ENCODE measurements around the gene LRRC8E.

Gene LRRC8E

DNA sequence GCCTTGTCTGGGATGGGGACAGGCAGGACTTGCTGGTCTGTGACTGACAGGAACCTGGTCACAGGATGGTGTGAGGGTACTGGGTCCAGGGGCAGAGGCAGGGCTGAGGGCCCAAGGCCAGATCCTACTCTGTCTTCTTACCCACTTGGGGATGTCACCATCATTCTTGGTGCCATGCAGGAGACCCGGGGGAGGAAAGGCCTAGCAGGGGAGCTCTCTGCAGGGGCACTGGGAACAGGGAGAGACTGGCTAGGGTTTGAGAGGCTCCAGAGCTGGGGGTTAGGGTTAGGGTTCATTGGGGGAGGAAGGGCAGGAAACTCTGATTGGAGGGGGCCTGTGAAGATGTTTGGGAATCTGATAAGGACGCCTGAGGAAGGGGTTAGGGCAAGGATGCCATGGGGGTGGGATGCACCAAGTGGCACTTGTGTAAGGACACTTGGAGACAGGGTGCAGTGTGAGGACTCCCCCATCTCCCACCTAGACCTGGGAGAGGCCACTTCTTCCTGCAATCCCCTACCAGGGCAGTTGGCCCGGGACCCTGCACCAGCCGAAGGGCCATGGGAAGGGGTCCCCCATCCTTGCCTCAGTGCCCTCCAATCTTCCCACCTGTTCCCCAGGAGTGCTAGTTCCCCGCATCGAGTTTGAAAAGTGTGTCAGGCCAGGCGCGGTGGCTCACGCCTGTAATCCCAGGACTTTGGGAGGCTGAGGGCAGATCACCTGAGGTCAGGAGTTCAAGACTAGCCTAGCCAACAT is 21.0 kb upstream of the LRRC8E start:
- no peak for DNase-seq (ENCODE audit: low read depth in 4 of 4, low spot score in 1 of 4)

- DNase-seq (ENCODE audit: low read depth in 4 of 4, low spot score in 1 of 4), result no peak
These were observed 20.0 kb upstream of the LRRC8E start for GRCh38 chr19:7868326-7868670.

DNA sequence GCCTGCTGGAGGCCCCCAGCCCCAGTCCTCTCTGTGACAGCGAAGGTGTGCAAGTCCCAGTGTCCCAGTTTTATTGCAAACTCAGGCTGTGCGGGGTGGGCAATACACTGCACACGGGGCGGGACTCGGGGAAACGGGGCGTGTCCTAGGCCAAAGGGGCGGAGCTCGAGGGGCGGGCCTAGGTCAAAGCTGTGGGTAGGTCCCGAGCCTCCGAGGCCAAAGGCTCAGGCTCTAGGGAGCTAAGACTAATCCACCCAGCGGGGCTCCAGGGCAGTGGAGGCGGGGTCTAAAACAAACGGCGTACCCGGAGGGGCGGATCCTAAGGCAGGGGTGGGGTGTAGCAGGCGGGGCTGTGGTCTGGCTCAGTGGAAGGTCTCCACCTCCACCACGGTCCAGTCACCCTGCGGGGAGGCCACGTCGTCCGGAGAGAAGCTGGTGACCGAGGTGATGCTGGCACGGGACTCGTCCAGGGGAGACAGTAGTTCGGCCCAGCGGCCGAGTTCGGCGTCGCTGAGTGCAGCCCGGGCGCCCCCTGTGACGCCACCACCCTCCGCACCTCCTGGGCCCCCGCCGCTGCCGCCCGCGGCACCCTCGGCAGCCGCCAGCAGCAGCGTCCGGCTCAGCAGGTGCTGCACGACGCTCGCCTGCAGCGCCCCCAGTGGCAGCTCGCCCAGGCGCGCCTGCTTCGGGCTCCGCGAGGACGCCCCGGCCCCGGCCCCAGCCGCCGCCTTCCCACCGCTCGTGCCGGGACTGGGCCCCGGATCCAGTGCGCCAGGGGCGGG is 19.4 kb upstream of the LRRC8E start:
- DNase-seq (ENCODE audit: low read depth in 4 of 4, low spot score in 1 of 4), result peak; percentile 50 to 74 (median 58)

- peak; percentile 51 to 74 (median 68) for DNase-seq (ENCODE audit: low read depth in 4 of 4, low spot score in 1 of 4)
These were observed 18.8 kb upstream of the LRRC8E start for GRCh38 chr19:7869453-7869909.

- no peak for DNase-seq (ENCODE audit: low read depth in 4 of 4, low spot score in 1 of 4)
These were observed 18.3 kb upstream of the LRRC8E start for GRCh38 chr19:7869910-7870511.

DNA sequence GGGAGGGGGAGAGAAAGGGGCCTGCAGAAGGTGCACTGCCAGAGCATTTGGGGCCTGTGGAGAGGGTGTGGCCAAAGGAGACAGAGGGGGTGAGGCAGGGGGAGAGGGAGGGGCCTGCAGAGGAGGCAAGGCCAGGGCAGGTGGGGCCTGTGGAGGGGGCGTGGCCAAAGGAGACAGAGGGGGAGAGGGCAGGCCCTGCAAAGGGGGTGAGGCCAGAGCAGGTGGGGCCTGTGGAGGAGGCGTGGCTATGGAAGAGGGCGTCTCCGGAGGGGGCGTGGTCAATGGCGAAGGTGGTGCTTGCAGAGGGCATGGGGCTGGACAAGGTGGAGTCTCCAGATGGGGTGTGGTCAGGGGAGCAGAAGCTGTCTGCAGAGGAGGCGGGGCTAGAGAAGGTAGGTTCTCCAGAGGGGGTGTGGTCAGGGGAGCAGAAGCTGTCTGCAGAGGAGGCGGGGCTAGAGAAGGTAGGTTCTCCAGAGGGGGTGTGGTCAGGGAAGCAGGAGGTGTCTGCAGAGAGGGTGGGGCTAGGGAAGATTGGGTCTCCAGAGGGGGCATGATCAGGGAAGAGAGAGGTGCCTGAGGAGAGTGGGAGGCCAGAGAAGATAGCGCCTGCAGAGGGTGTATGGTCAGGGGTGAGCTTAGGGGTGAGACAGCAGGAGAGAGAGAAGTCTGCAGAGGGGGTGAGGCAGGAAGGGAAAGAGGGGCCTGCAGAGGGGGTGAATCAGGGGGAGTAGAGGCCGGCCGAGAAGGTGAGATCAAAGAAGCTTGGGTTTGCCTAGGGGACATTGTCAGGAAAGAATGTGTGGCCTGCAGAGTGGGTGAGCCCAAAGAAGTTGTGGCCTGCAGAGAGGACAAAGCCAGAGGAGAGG is 17.5 kb upstream of the LRRC8E start:
- peak in 1 of 4 experiments; percentile 46 for DNase-seq (ENCODE audit: low read depth in 4 of 4, low spot score in 1 of 4)

GRCh38 chr19:7871437-7872305 is 16.6 kb upstream of the LRRC8E start:
- DNase-seq (ENCODE audit: low read depth in 4 of 4, low spot score in 1 of 4), result peak; percentile 53 to 79 (median 64)

GRCh38 chr19:7872306-7873204 is 15.8 kb upstream of the LRRC8E start:
- DNase-seq (ENCODE audit: low read depth in 4 of 4, low spot score in 1 of 4), result no peak

DNA sequence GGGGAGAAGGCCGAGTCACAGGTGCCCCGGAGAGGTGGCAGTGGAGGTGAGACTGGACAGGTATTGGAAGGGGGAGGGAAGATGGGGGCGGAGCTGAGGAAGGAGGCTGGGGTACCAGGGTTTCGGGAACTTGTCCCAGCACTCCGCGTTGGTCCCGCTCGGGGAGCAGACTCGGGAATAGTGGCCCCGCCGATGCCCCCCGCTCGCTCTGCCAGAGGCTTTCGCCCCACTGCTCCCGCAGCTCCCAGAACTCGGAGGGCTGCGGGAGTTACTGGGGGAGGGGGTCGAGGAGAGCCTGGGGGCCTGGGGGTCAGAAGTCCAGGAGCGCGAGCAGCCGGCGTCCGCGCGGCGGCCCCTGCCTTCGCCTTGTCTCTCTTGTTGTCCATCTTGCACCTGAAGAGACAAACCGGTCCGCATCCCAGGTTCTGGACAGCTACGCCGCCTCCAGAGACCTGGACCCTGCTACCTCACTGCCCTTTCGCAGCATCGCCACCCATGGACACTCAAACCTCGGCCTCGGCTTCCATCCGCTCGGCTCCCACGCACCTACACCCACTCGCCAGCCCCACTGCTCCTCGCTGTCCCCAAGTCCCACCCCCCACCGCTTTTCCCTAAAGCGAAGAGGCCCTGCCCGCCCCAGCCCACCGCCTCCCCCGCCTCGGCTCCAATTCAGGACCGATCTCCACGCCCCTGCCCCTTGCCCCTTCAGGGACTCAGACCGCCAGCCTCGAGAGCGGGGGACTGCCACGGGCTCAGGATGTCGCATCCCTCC is 14.8 kb upstream of the LRRC8E start:
- DNase-seq (ENCODE audit: low read depth in 4 of 4, low spot score in 1 of 4), result no peak

DNA sequence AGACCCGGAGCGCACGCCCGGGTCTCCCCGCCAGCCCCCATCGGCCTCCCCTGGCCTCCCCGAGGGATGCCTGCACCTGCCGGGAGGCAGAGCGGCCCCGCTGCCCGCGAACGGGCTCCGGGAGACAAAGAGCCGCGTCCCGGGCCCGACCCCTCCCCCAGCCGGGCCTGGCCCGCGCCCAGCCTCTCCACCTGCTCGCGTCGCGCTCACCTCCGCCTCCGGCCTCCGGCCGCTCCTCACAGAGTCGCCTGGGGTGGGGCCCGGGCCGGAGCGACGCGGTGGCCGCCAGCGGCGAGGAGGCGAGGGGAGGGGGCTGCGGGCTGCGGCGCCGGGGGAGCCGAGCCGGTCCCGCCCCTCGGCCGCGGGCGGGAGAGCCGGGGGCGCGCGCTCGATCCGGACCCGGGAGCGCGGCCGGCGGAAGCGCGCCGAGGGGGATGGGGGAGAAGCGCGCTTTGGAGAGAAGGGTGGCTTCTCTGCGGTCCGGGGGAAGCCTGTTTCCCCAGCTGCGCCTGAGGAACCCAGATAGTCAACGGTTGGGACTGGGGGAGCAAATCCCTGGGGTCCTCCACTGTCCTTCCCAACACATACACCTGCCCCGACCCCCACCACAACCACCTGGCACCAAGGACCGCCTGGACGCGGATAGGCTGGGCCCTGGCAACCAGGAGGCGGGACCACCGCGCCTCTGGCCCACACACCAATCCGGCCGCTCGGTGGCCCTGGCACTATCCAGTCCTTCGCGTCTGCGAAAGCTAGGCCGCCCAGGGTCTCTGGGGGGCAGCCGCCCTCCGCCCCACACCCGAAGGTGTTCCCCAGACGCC is 14.0 kb upstream of the LRRC8E start, which contains the start of gene PRR36:
Gene PRR36 (minus strand): TSS at position 315 of the 821 bp plus-strand sequence. CDS start 701 bp downstream, outside the sequence.
- DNase-seq (ENCODE audit: low read depth in 4 of 4, low spot score in 1 of 4), result no peak

DNA sequence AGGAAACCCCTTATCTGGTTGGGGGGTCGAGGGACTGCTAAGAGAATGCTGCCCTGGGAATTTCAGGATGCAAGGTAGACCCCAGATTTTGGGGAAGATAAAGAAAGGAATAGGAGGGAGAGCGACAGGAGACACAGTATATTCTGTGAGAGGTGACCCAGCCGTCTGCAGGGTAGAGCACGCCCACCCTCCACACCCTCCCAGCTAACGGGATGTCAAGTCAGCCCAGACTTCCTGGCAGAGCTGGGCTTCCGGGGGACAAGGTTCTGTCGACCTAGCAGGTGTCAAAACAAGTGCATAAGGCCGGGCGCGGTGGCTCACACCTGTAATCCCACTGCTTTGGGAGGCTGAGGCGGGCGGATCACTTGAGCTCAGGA is 13.4 kb upstream of the LRRC8E start:
- no peak for DNase-seq (ENCODE audit: low read depth in 4 of 4, low spot score in 1 of 4)

GRCh38 chr19:7877249-7877836 is 11.0 kb upstream of the LRRC8E start:
- DNase-seq (ENCODE audit: low read depth in 4 of 4, low spot score in 1 of 4), result no peak

DNA sequence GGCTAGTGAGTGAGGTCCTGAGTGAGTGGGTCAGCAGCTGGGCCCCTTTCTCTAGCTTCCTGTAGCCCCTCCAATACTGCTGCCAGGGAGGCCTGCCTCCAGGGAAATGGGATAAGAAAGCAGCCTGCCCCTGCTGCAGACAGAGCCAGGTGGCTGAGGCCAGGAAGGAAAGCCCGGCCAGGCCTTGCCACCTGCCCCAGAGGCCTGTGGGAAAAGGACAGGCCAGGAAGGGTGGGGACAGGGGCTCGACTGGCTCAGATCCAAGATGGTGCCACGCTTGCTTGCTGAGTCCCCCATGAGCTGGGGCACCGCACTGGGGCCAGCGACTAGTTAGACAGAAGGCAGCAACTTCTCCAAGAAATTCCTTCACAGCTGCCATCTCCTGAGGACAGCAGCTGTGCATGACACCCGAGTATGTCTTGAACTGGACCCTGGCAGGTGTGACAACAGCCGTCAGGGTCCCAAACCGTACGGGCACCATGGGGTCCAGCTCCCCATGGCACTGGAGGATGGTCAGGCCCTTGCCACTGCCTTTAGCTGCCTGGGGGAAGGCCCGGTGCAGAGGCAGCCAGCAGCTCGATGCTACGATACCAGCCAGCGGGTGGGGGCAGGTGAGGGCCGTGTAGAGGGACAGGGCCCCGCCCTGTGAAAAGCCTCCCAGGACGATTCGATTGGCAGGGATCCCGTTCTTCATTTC is 9.1 kb upstream of the LRRC8E start:
- DNase-seq (ENCODE audit: low read depth in 4 of 4, low spot score in 1 of 4), result no peak

- no peak for DNase-seq (ENCODE audit: low read depth in 4 of 4, low spot score in 1 of 4)
These were observed 8.5 kb upstream of the LRRC8E start for GRCh38 chr19:7879836-7880235.

DNA sequence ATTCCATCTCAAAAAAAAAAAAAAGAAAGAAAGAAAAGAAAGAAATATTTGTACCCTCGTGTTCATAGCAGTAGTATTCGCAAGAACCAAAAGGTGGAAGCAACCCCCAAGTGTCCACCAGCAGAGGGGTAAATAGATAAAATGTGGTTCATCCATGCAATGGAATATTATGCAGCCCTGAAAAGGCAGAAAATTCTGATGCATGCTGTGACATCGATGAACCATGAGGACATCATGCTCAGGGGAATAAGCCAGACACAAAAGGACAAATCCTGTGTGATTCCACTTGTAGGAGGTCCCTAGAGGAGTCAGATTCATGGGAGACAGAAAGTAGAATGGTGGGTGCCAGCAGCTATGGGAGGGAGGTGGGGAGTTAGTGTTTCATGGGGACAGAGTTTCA is 6.4 kb upstream of the LRRC8E start:
- no peak for DNase-seq (ENCODE audit: low read depth in 4 of 4, low spot score in 1 of 4)

- no peak for DNase-seq (ENCODE audit: low read depth in 4 of 4, low spot score in 1 of 4)
These were observed 5.2 kb upstream of the LRRC8E start for GRCh38 chr19:7883105-7883504.

Measured in stimulated activated CD4-positive, alpha-beta T cell treated with anti-CD3 and anti-CD28 coated beads, Interleukin-1b, Interleukin-23, amount 100 ng/mL, for 24 hours (primary cell).